DND-41 (cell line): ENCODE measurements around the gene ANKMY2.
"Not testable (repeated sequence)": the region's sequence is repeated elsewhere in the genome, so short reads cannot be mapped to it uniquely, and the experiment has no call there.

Source experiments
- ATAC-seq: fragments of 200-7000 bp; cut with Tn5 transposase; 3 replicates; pipeline ENCODE4 v1.9.1; 2021; ENCODE audit warnings: low read depth; ENCODE audit not compliant: insufficient read depth
- DNase-seq: peaks from one replicate; pipeline ENCODE4 v3.0.0-alpha.2; 2020
- H2AFZ ChIP-seq: 2 replicates; pipeline ENCODE4 v1.6.0; 2012; ENCODE audit warnings: low read depth, low read length
- H3K27ac ChIP-seq: 2 replicates; pipeline ENCODE4 v1.5.1; 2012; ENCODE audit warnings: low read length, inconsistent platforms
- H3K27me3 ChIP-seq: fragments of 200-600 bp; sonication (generic); 2 replicates; pipeline ENCODE4 v1.6.0; 2012; ENCODE audit warnings: low read length, mild to moderate bottlenecking, inconsistent platforms; ENCODE audit not compliant: insufficient read depth, poor library complexity
- H3K36me3 ChIP-seq: 2 replicates; pipeline ENCODE4 v1.5.1; 2012; ENCODE audit warnings: low read length, inconsistent platforms; ENCODE audit not compliant: insufficient read depth
- H3K4me1 ChIP-seq: 2 replicates; pipeline ENCODE4 v1.5.1; 2012; ENCODE audit warnings: mild to moderate bottlenecking, low read length; ENCODE audit not compliant: insufficient read depth
- H3K4me2 ChIP-seq: 2 replicates; pipeline ENCODE4 v1.6.0; 2012; ENCODE audit warnings: mild to moderate bottlenecking, moderate library complexity, low read length, inconsistent platforms; ENCODE audit not compliant: insufficient read depth
- H3K4me3 ChIP-seq, 2 experiments: fragments of 200-600 bp in 1 of 2; shearing (Covaris generic) in 1 of 2; 2 replicates each; pipeline ENCODE4 v1.5.1; 2012 to 2016; ENCODE audit warnings: inconsistent platforms in 2 of 2, low read length in 2 of 2, mild to moderate bottlenecking in 2 of 2, low read depth in 1 of 2, moderate library complexity in 1 of 2
- H3K79me2 ChIP-seq: 2 replicates; pipeline ENCODE4 v1.6.0; 2012; ENCODE audit warnings: low read length, inconsistent platforms; ENCODE audit not compliant: insufficient read depth
- H3K9ac ChIP-seq: 2 replicates; pipeline ENCODE4 v1.6.0; 2012; ENCODE audit warnings: low read depth, mild to moderate bottlenecking, inconsistent platforms, low read length, moderate library complexity
- H3K9me3 ChIP-seq: 2 replicates; pipeline ENCODE4 v1.5.1; 2012; ENCODE audit warnings: low read length, moderate library complexity, mild to moderate bottlenecking, inconsistent platforms; ENCODE audit not compliant: insufficient read depth, severe bottlenecking
- H4K20me1 ChIP-seq: 2 replicates; pipeline ENCODE4 v1.6.0; 2012; ENCODE audit warnings: low read length; ENCODE audit not compliant: insufficient read depth
- CTCF ChIP-seq: IDR thresholded peaks from 2 replicates; pipeline ENCODE4 v1.5.1; 2012; ENCODE audit warnings: borderline replicate concordance, low read length, moderate library complexity, mild to moderate bottlenecking; ENCODE audit not compliant: poor library complexity, severe bottlenecking; ENCODE audit errors: extremely low read depth
- EZH2 ChIP-seq: IDR thresholded peaks from 3 replicates; pipeline ENCODE4 v1.6.1; 2012; ENCODE audit warnings: borderline replicate concordance, low read depth, mild to moderate bottlenecking, moderate library complexity, low read length, inconsistent platforms; ENCODE audit not compliant: severe bottlenecking

ANKMY2 gene

DNA sequence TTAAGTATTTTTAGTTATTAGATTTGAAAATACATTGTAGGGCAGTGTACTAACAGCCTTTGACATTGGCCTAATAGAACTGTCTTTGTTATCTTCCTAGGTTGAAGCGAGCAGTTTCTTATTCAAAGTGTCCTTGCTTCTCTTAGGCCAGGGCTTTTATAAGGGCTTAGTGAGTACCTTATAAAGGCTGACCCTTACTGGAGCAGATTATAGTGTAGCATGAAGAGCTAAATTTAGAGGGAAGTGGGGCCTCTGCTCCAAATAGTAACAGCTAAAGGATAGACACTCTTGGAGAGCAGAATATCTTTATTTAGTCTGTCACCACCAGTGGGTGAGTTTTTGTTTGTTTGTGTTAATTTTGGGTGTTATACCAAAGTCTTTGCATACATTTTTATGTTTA is 16.4 kb upstream of the ANKMY2 start:
- no peak for ATAC-seq
- no peak overlapping the region for H3K9ac ChIP-seq

DNA sequence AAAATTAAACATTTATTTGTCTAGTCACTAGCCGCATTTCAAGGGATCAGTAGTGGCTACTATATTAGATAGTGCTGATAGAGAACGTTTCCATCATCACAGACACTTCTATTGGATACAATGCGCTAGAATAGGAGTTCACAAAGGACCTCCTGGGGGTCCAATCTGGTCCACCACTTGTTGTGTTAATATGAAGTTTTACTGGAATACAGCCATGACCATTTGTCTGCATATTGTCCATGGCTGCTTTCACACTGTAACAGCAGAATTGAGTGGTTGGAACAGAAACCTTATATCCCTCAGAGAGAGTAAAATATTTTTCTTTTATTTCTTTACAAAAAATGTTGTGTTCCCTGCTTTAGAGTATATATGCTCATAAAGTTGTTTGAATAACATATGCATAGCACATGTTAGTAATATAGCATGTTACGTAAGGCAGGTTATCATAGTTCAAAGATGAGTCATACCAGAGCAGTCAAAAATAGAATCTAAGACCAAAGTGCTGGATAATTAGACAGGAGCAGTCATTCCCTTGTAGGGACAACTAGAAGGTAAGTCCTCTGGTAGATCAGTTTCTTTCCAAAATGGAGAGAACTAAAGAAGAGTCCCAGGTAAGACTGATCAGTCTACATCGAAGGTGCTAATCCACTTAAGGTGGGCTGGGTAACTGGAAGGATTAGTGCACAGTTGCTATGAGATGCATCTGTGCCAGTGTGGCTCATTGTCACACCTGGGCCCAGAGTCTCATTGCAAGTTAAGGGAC is 15.3 kb upstream of the ANKMY2 start:
- Histone ChIP-seq H2AFZ (no peak overlapping the region), H4K20me1 (peaks cover 45% of the 10 kb centered on the region; the same call in 1 of the 2 replicates), H3K36me3 (no peaks in the 10 kb centered on the region), H3K4me1 (peaks cover 6% of the 10 kb centered on the region), H3K79me2 (peaks cover 88% of the 10 kb centered on the region), H3K9me3 (no peaks in the 10 kb centered on the region), H3K27me3 (no peaks in the 10 kb centered on the region), H3K27ac (no peak overlapping the region), H3K9ac (no peak overlapping the region), H3K4me3 (no peak overlapping the region), H3K4me2 (no peak overlapping the region)
- DNase-seq = no peak
- peak; percentile 47; the same call in 2 of the 3 replicates for ATAC-seq
- no peak for TF ChIP-seq CTCF
- TF ChIP-seq EZH2 = no peak

More for the DNA sequence above, 16.4 kb upstream of the ANKMY2 start:
- Histone ChIP-seq H3K9me3 (no peaks in the 10 kb centered on the region), H3K27ac (no peak overlapping the region), H3K4me2 (no peak overlapping the region), H4K20me1 (peaks cover 37% of the 10 kb centered on the region; the same call in 1 of the 2 replicates), H3K79me2 (peaks cover 80% of the 10 kb centered on the region), H3K4me3 (no peak overlapping the region), H3K36me3 (peaks cover 4% of the 10 kb centered on the region; the same call in 1 of the 2 replicates), H3K27me3 (no peaks in the 10 kb centered on the region), H2AFZ (no peak overlapping the region), H3K4me1 (peaks cover 6% of the 10 kb centered on the region)
- no peak for DNase-seq
- TF ChIP-seq EZH2 (no peak), CTCF (no peak)

DNA sequence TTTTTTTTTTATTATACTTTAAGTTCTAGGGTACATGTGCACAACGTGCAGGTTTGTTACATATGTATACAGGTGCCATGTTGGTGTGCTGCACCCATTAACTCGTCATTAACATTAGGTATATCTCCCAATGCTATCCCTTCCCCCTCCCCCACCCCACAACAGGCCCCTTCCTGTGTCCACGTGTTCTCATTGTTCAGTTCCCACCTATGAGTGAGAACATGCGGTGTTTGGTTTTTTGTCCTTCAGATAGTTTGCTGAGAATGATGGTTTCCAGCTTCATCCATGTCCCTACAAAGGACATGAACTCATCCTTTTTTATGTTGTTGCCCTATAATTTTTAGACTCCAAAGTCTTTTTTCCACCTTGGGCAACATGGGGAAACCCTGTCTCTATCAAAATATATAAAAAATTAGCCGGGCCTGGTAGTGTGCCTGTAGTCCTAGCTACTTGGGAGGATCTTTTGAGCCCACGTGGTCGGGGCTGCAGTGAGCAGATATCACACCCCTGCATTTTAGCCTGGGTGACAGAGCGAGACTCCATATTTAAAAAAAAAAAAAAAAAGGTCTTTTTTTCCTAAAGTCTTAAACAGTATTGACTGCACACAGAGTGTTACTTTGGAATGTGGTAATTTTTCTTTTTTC is 14.4 kb upstream of the ANKMY2 start:
- H3K4me3 ChIP-seq, H3K4me2 ChIP-seq, H3K27me3 ChIP-seq, DNase-seq, H3K4me1 ChIP-seq, H2AFZ ChIP-seq, H3K27ac ChIP-seq, H3K9ac ChIP-seq, ATAC-seq, H3K9me3 ChIP-seq, H3K36me3 ChIP-seq: not testable (repeated sequence)
- peaks cover 92% of the 10 kb centered on the region for H3K79me2 ChIP-seq
- peaks cover 45% of the 10 kb centered on the region; the same call in 1 of the 2 replicates for H4K20me1 ChIP-seq

DNA sequence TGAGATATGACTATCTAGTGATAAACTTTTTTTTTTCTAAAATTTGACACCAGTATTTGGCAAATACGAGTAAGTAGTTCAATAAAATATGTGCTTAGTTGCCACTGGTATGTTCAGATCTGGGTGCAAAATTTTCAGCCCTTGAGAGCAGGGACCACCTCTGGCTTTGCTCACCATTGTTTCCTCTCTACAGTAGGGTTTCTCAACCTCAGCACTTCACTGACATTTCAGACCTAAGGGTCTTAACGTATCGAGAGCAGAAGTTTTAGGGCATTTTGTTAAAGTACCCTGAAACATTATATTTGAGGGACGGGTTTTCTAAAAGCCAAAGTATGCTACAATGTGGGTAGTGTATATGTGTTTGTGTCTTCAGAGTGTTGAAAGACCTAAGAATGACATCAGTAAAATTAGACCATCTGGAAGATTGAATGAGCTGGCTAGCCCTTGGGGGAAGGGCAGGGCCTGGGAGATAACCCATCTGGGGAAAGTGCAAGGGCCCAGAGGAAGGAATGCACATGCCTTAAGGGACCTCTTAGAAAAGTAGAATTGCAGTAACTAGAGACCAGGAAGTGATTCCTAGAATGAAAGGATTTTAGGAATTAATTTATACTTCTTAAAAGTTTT is 12.2 kb upstream of the ANKMY2 start:
- Histone ChIP-seq H3K27ac (no peak overlapping the region), H3K79me2 (peaks cover 93% of the 10 kb centered on the region), H4K20me1 (peaks cover 44% of the 10 kb centered on the region; the same call in 1 of the 2 replicates), H3K4me3 (no peak overlapping the region), H3K27me3 (no peaks in the 10 kb centered on the region), H3K36me3 (no peaks in the 10 kb centered on the region), H3K9ac (no peak overlapping the region), H3K9me3 (no peaks in the 10 kb centered on the region), H2AFZ (no peak overlapping the region), H3K4me2 (no peak overlapping the region), H3K4me1 (peaks cover 6% of the 10 kb centered on the region)
- no peak for TF ChIP-seq CTCF
- no peak for TF ChIP-seq EZH2
- DNase-seq (no peak), ATAC-seq (peak; percentile 41; the same call in 1 of the 3 replicates)
